Naive thymus-derived CD4-positive, alpha-beta T cell (primary cell): ENCODE data around the gene CES4A. TPM values are rescaled to one million over a fixed set of nuclear protein-coding genes. Genes with fewer than 3 reads are reported as not detected.

Experiments
- ATAC-seq: fragments of 150-1000 bp; cut with Tn5 transposase; 2 replicates; pipeline ENCODE4 v1.10.0; 2021; ENCODE audit warnings: mild to moderate bottlenecking, moderate library complexity
- CTCF ChIA-PET: fragments of 350-600 bp; sonication (Branson Sonifier 250); formaldehyde crosslinking; loops from one replicate; lab custom pipeline; 2021; ENCODE audit warnings: antibody characterized with exemption; lab: Charles Lee
- POLR2A ChIA-PET: fragments of 350-600 bp; sonication (Branson Sonifier 250); formaldehyde crosslinking; loops from one replicate; lab custom pipeline; 2021; ENCODE audit warnings: antibody characterized with exemption, inconsistent platforms; lab: Charles Lee
- DNase-seq, 9 donors: peaks; one replicate each; pipeline versions ENCODE4 v3.0.0 to v3.0.0-alpha.2; 2020 to 2022; ENCODE audit warnings: mixed read lengths in 1 of 9
- H3K27ac ChIP-seq: one replicate; pipeline ENCODE4 v1.7.0; 2013; ENCODE audit warnings: mild to moderate bottlenecking, low read depth, low read length, moderate library complexity
- H3K27me3 ChIP-seq, 2 donors: one replicate each; pipeline ENCODE4 v1.7.0; 2013; ENCODE audit warnings: low read length in 2 of 2, mild to moderate bottlenecking in 2 of 2, moderate library complexity in 2 of 2; ENCODE audit not compliant: control insufficient read depth in 2 of 2, insufficient read depth in 2 of 2
- H3K36me3 ChIP-seq, 3 experiments: 1 replicate in 2 of 3; 2 replicates in 1 of 3; pipeline ENCODE4 v1.7.0; 2013; ENCODE audit warnings: low read length in 3 of 3, mild to moderate bottlenecking in 3 of 3, moderate library complexity in 1 of 3; ENCODE audit not compliant: insufficient read depth in 3 of 3, control insufficient read depth in 2 of 3
- H3K4me1 ChIP-seq, 2 donors: one replicate each; pipeline ENCODE4 v1.7.0; 2013; ENCODE audit warnings: low read length in 2 of 2, mild to moderate bottlenecking in 2 of 2, moderate library complexity in 1 of 2; ENCODE audit not compliant: control insufficient read depth in 2 of 2, insufficient read depth in 2 of 2
- H3K4me3 ChIP-seq: 2 replicates; pipeline ENCODE4 v1.7.0; 2013; ENCODE audit warnings: mild to moderate bottlenecking, low read length
- H3K9me3 ChIP-seq, 3 experiments: 1 replicate in 2 of 3; 2 replicates in 1 of 3; pipeline ENCODE4 v1.7.0; 2013; ENCODE audit warnings: low read length in 3 of 3; ENCODE audit not compliant: control insufficient read depth in 2 of 3
- H3K27ac Mint-ChIP-seq, 9 donors: one replicate each; pipeline ENCODE4 v1.8.0; 2020 to 2022; ENCODE audit warnings: mixed read lengths in 9 of 9, mild to moderate bottlenecking in 8 of 9, moderate library complexity in 5 of 9, inconsistent platforms in 2 of 9
- H3K27me3 Mint-ChIP-seq, 5 donors: one replicate each; pipeline ENCODE4 v1.8.0; 2021 to 2022; ENCODE audit warnings: mixed read lengths in 5 of 5, mild to moderate bottlenecking in 1 of 5
- H3K36me3 Mint-ChIP-seq, 5 donors: one replicate each; pipeline ENCODE4 v1.8.0; 2020 to 2022; ENCODE audit warnings: mixed read lengths in 5 of 5, mild to moderate bottlenecking in 3 of 5, inconsistent platforms in 1 of 5
- H3K4me1 Mint-ChIP-seq, 7 donors: one replicate each; pipeline ENCODE4 v1.8.0; 2020 to 2022; ENCODE audit warnings: mixed read lengths in 7 of 7, mild to moderate bottlenecking in 3 of 7, inconsistent platforms in 1 of 7
- H3K4me3 Mint-ChIP-seq, 10 donors: one replicate each; pipeline ENCODE4 v1.8.0; 2020 to 2022; ENCODE audit warnings: mild to moderate bottlenecking in 10 of 10, mixed read lengths in 10 of 10, moderate library complexity in 6 of 10, inconsistent platforms in 2 of 10
- H3K9me3 Mint-ChIP-seq, 11 donors: one replicate each; pipeline ENCODE4 v1.8.0; 2020 to 2022; ENCODE audit warnings: mixed read lengths in 11 of 11, mild to moderate bottlenecking in 4 of 11, inconsistent platforms in 1 of 11, moderate library complexity in 1 of 11
- intact Hi-C, 2 donors: fragments of 100-400 bp; cut with micrococcal nuclease; formaldehyde crosslinking; loops; one replicate each; pipeline ENCODE4 v1.15.1; 2023
- polyA plus RNA-seq, 2 donors: library from polyadenylated mRNA; unstranded; fragments of 300-500 nt; fragmentation: Illumina TruSeq; gene quantifications; one replicate each; pipeline ENCODE4 v1.2.3, GENCODE V29; 2021
- total RNA-seq, 6 experiments: library from RNA in 5 of 6; stranded (reverse) in 5 of 6; gene quantifications; 1 replicate in 5 of 6; 2 replicates in 1 of 6; pipeline ENCODE4 v1.2.3 and lab custom pipeline; 2021 to 2026

Gene CES4A
- total RNA-seq (10 to 100 TPM; 17.2 to 53.8 (median 20.8) TPM), polyA plus RNA-seq (1 to 10 TPM; 5.1 to 7.6 TPM), total RNA-seq (lab: John Stamatoyannopoulos, UW) (13.7 reads per million, percentile 42 among the genes with 10 or more reads in this experiment)

DNA sequence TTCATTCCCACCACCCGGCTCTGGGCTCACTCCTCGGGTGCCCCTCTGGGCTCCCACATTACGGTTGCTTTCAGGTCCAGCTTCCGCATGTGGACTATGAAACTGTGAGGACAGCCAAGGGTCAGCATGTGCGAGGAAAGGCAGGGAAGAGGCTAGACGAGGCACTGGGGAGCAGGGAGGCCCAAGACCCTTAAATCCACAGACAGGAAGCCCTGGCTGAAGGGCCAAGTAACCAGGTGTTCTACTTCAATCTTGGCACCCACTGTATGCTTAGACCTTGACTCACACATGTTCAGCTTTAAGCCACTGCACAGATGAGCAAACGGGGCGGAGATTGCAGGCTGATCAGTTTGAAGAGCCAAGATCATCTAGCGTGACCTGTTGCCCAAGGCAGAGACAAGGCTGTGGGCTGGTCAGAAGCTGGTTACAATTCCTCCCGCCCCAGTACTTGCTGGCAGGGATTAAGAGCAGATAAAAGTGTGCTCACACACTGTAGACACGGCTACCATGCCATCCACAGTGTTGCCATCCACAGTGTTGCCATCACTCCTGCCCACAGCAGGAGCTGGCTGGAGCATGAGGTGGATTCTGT, at the start of gene CES4A:
Gene CES4A (plus strand): TSS at position 393 of the 592 bp plus-strand sequence. CDS start 184 bp downstream, at position 577.
- H3K27me3 ChIP-seq = no peaks in the 10 kb centered on the region
- Mint-ChIP-seq H3K4me3 (no peak within 1 kb of the TSS), H3K27me3 (no peaks in the 10 kb centered on the region), H3K36me3 (peaks cover 0 to 11% (median 0%) of the 10 kb centered on the region in 5 donors), H3K9me3 (peaks cover 0 to 1% (median 0%) of the 10 kb centered on the region in 11 donors), H3K4me1 (peaks cover 6 to 53% (median 16%) of the 10 kb centered on the region in 7 donors), H3K27ac (peak within 1 kb of the TSS in 2 of 9 donors; percentile 10 to 98)
- ATAC-seq (no peak), DNase-seq (no peak)
- no peak within 1 kb of the TSS for H3K27ac ChIP-seq
- no peaks in the 10 kb centered on the region for H3K9me3 ChIP-seq
- H3K4me3 ChIP-seq = no peak within 1 kb of the TSS
- no peaks in the 10 kb centered on the region for H3K36me3 ChIP-seq
- ChIA-PET CTCF (interaction anchor here (0.6 kb wide), 1 partner anchor 9 kb away, joined by 4 read pairs; no protein-coding TSS in a partner anchor), POLR2A (no interaction called here)
- intact Hi-C loops = no loop called here
- peaks cover 17 to 18% of the 10 kb centered on the region in 2 donors for H3K4me1 ChIP-seq

DNA sequence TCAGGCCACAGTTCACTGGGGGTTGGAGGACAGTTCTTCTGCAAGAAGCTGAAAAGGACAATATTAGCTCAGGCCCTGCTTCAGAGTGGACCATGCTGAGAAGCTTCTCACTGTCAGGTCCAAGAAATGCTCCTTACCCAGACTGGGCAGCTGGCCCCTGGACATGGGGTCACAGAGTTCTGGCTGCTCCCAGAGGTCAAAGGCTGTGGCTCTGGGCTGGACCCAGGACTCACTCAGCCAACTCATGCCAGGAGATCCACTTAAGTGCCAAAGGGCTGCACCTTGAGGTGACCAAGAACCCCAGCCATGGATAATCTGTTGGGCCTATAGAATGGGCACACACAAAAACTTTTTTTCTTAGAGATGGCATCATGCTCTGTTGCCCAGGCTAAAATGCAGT, 49.0 kb upstream of the CES4A start:
- ATAC-seq = no peak
- Histone ChIP-seq H3K9me3 (no peaks in the 10 kb centered on the region), H3K36me3 (peaks cover 0 to 58% (median 7%) of the 10 kb centered on the region in 3 experiments), H3K4me3 (no peak overlapping the region), H3K4me1 (peaks cover 13% of the 10 kb centered on the region in 2 donors), H3K27ac (no peak overlapping the region), H3K27me3 (no peaks in the 10 kb centered on the region)
- intact Hi-C loops = loop anchor here in 1 of 2 donors (10.0 kb wide), 1 partner anchor 1905 kb away; the partner anchor contains the start of gene TANGO6
- CTCF ChIA-PET = interaction anchor here (0.5 kb wide), 1 partner anchor 321 kb away, joined by 3 read pairs; no protein-coding TSS in a partner anchor
- H3K36me3 Mint-ChIP-seq = peaks cover 4 to 25% (median 5%) of the 10 kb centered on the region in 5 donors
- POLR2A ChIA-PET = interaction anchor here (0.8 kb wide), 1 partner anchor 587 kb away, joined by 3 read pairs; no protein-coding TSS in a partner anchor
- DNase-seq = no peak
- no peaks in the 10 kb centered on the region for H3K27me3 Mint-ChIP-seq
- H3K27ac Mint-ChIP-seq = no peak overlapping the region
- H3K4me1 Mint-ChIP-seq = peaks cover 17 to 35% (median 28%) of the 10 kb centered on the region in 7 donors
- no peak overlapping the region for H3K4me3 Mint-ChIP-seq
- H3K9me3 Mint-ChIP-seq = peaks cover 0 to 2% (median 0%) of the 10 kb centered on the region in 11 donors

DNA sequence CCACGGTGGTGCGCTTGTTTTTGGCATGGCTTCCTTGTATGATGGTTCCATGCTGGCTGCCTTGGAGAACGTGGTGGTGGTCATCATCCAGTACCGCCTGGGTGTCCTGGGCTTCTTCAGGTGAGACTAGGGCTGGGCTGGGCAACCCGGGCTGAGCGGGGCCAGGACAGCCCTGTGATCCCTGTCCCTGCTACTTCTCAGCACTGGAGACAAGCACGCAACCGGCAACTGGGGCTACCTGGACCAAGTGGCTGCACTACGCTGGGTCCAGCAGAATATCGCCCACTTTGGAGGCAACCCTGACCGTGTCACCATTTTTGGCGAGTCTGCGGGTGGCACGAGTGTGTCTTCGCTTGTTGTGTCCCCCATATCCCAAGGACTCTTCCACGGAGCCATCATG, 48.2 kb upstream of the CES4A start:
- no peak for DNase-seq
- H3K27me3 Mint-ChIP-seq = no peaks in the 10 kb centered on the region

DNA sequence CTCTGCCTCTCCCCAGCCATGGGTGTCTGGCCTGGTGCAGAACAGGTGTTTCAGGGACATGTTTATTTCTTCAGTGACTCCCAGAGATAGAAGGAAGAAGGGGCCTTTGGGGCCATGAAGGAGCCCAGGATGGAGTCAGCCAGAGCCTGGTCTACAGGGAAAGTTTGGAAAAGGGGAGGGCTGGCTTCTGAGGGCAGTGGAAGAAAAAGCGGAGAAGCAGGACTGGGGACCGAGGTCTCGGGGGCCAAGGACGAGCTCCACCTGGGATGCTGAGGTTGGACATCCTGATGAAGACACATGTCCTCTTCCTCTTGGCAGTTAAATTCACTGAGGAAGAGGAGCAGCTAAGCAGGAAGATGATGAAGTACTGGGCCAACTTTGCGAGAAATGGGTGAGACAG, 45.4 kb upstream of the CES4A start:
- Mint-ChIP-seq H3K36me3 (peaks cover 4 to 16% (median 5%) of the 10 kb centered on the region in 5 donors), H3K4me3 (no peak overlapping the region), H3K9me3 (no peaks in the 10 kb centered on the region), H3K27me3 (peaks cover 0 to under 1% (median 0%) of the 10 kb centered on the region in 5 donors), H3K4me1 (peaks cover 4 to 13% (median 11%) of the 10 kb centered on the region in 7 donors), H3K27ac (peak overlapping the region in 2 of 9 donors; percentile 32 to 46)
- intact Hi-C loops = no loop called here
- CTCF ChIA-PET = no interaction called here
- no peaks in the 10 kb centered on the region for H3K4me1 ChIP-seq
- no peaks in the 10 kb centered on the region for H3K27me3 ChIP-seq
- ATAC-seq = no peak
- H3K4me3 ChIP-seq = no peak overlapping the region
- POLR2A ChIA-PET = no interaction called here
- peaks cover 0 to 54% (median 7%) of the 10 kb centered on the region in 3 experiments for H3K36me3 ChIP-seq
- H3K9me3 ChIP-seq = no peaks in the 10 kb centered on the region
- no peak overlapping the region for H3K27ac ChIP-seq
- DNase-seq = no peak

More for the DNA sequence above, 48.2 kb upstream of the CES4A start:
- Mint-ChIP-seq H3K36me3 (peaks cover 4 to 25% (median 5%) of the 10 kb centered on the region in 5 donors), H3K4me1 (peaks cover 14 to 29% (median 25%) of the 10 kb centered on the region in 7 donors), H3K27ac (peak overlapping the region in 1 of 9 donors; percentile 45), H3K9me3 (no peaks in the 10 kb centered on the region), H3K4me3 (no peak overlapping the region)
- H3K27ac ChIP-seq = no peak overlapping the region
- ChIA-PET CTCF (no interaction called here), POLR2A (no interaction called here)
- no peaks in the 10 kb centered on the region for H3K27me3 ChIP-seq
- H3K4me1 ChIP-seq = peaks cover 10% of the 10 kb centered on the region in 2 donors
- no peaks in the 10 kb centered on the region for H3K9me3 ChIP-seq
- H3K36me3 ChIP-seq = peaks cover 0 to 54% (median 7%) of the 10 kb centered on the region in 3 experiments
- intact Hi-C loops = no loop called here
- no peak for ATAC-seq
- H3K4me3 ChIP-seq = no peak overlapping the region

DNA sequence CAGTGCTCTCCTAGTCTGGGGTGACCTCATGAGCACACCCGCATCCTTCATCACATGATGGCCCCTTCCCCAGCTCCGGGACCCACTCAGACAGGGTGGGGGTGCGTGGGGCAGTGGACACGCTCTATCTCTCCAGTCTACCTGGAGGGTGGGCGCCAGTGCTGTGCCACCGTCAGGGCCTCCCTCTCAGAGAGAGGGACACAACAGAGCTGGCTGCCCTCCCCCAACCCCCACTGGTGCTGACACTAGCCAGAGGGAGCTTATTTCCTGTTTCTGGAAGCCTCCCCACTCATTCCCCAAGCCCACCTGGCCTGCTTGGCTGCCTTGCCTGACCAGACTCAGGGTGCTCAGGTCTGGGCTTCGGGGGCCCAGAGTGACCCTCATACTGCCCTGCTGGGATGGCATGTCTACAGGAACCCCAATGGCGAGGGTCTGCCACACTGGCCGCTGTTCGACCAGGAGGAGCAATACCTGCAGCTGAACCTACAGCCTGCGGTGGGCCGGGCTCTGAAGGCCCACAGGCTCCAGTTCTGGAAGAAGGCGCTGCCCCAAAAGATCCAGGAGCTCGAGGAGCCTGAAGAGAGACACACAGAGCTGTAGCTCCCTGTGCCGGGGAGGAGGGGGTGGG, 44.8 kb upstream of the CES4A start:
- Mint-ChIP-seq H3K27ac (peak overlapping the region in 1 of 9 donors; percentile 25), H3K36me3 (peaks cover 4 to 16% (median 5%) of the 10 kb centered on the region in 5 donors), H3K4me3 (no peak overlapping the region), H3K9me3 (no peaks in the 10 kb centered on the region), H3K27me3 (peaks cover 0 to 6% (median 2%) of the 10 kb centered on the region in 5 donors), H3K4me1 (peaks cover 10 to 17% (median 14%) of the 10 kb centered on the region in 7 donors)
- POLR2A ChIA-PET = no interaction called here
- H3K27ac ChIP-seq = no peak overlapping the region
- CTCF ChIA-PET = interaction anchor here (0.9 to 1.0 kb wide), 2 partner anchors 32 to 527 kb away, joined by 3 read pairs; no protein-coding TSS in a partner anchor
- H3K4me3 ChIP-seq = no peak overlapping the region
- DNase-seq = no peak
- ATAC-seq = no peak
- intact Hi-C loops = no loop called here
- H3K9me3 ChIP-seq = no peaks in the 10 kb centered on the region
- no peaks in the 10 kb centered on the region for H3K27me3 ChIP-seq
- H3K36me3 ChIP-seq = peaks cover 0 to 54% (median 7%) of the 10 kb centered on the region in 3 experiments
- peaks cover 0 to 4% of the 10 kb centered on the region in 2 donors for H3K4me1 ChIP-seq

DNA sequence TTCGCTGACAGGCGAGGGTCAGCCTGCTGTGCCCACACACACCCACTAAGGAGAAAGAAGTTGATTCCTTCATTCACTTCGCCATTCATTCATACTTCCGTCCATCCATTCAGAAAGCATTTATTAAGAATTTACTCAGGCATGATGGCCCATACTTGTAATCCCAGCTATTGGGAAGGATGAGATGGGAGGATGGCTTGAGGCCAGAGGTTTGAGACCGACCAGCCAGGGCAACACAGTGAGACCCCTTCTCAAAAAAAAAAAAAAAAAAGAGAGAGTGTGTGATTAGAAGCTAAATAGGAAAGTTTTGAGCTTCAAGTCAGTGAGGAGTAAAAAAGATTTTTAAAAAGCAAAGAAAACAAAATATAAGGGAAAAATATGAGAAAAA, 44.3 kb upstream of the CES4A start:
- intact Hi-C loops = no loop called here
- peaks cover 4 to 16% (median 5%) of the 10 kb centered on the region in 5 donors for H3K36me3 Mint-ChIP-seq
- H3K9me3 Mint-ChIP-seq = no peaks in the 10 kb centered on the region
- ChIA-PET CTCF (interaction anchor here (0.6 to 1.1 kb wide), 4 partner anchors 31 to 527 kb away, joined by 3 read pairs; no protein-coding TSS in a partner anchor), POLR2A (no interaction called here)
- DNase-seq (no peak), ATAC-seq (no peak)
- peaks cover 0 to 11% (median 7%) of the 10 kb centered on the region in 5 donors for H3K27me3 Mint-ChIP-seq
- H3K27me3 ChIP-seq = no peaks in the 10 kb centered on the region
- H3K36me3 ChIP-seq = peaks cover 0 to 49% (median 7%) of the 10 kb centered on the region in 3 experiments
- no peak overlapping the region for H3K4me3 Mint-ChIP-seq
- H3K4me1 ChIP-seq = peaks cover 0 to 4% of the 10 kb centered on the region in 2 donors
- H3K9me3 ChIP-seq = no peaks in the 10 kb centered on the region
- H3K27ac ChIP-seq = no peak overlapping the region
- H3K27ac Mint-ChIP-seq = peak overlapping the region in 2 of 9 donors; percentile 24 to 25
- H3K4me3 ChIP-seq = no peak overlapping the region
- H3K4me1 Mint-ChIP-seq = peaks cover 13 to 19% (median 16%) of the 10 kb centered on the region in 7 donors
